Measurements from ENCODE around the gene UNC119B.

DNA sequence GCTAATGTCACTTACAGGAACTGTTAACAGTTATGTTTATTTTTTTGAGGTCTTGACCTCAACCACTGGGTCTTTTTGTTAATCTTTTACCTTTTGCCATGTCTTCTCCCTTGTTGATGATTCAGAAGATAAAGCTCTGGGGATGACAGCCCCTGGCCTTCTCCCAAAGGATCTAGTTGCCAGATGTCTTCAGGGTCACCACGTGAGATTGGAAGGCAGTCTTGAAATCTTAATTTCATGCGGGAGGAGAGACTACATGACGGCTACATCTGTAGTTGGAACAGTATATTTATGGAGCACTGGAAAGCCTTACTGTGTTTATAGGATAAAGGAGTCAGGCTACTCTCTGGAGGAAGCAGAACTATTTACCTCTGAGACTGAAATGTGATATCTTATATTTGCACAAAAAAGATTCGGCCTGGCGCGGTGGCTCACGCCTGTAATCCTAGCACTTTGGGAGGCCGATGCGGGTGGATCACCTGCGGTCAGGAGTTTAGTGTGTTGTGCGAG, 17.7 kb upstream of the UNC119B start:
- TF ChIP-seq, protein P1, sequence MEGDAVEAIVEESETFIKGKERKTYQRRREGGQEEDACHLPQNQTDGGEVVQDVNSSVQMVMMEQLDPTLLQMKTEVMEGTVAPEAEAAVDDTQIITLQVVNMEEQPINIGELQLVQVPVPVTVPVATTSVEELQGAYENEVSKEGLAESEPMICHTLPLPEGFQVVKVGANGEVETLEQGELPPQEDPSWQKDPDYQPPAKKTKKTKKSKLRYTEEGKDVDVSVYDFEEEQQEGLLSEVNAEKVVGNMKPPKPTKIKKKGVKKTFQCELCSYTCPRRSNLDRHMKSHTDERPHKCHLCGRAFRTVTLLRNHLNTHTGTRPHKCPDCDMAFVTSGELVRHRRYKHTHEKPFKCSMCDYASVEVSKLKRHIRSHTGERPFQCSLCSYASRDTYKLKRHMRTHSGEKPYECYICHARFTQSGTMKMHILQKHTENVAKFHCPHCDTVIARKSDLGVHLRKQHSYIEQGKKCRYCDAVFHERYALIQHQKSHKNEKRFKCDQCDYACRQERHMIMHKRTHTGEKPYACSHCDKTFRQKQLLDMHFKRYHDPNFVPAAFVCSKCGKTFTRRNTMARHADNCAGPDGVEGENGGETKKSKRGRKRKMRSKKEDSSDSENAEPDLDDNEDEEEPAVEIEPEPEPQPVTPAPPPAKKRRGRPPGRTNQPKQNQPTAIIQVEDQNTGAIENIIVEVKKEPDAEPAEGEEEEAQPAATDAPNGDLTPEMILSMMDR (IDR thresholded peaks at IDR 0.05; ENCODE audit: poor library complexity) = no peak
- TF ChIP-seq EZH2 (IDR thresholded peaks at IDR 0.05; ENCODE audit: borderline replicate concordance) = no peak
